H1 (cell line): ENCODE results near the gene HYAL1. TPM values are rescaled to one million over a fixed set of nuclear protein-coding genes. Genes with fewer than 3 reads are reported as not detected.
A peak's percentile ranks its signal among the peaks of the same experiment; 100 is the strongest.

Experiments
- ATF2 ChIP-seq: IDR thresholded peaks from 2 replicates; pipeline ENCODE4 v1.6.1; 2012; ENCODE audit warnings: low read length, inconsistent platforms
- CTCF ChIP-seq, 3 experiments: IDR thresholded peaks; 1 replicate in 2 of 3; 2 replicates in 1 of 3; pipeline versions ENCODE4 v1.5.1 to v1.6.1; 2011; ENCODE audit warnings: low read length in 3 of 3, mild to moderate bottlenecking in 3 of 3, inconsistent platforms in 2 of 3, low read depth in 1 of 3, moderate library complexity in 1 of 3; ENCODE audit not compliant: insufficient read depth in 1 of 3; ENCODE audit errors: control extremely low read depth in 1 of 3
- EP300 ChIP-seq, 2 experiments: IDR thresholded peaks; 1 replicate in 1 of 2; 2 replicates in 1 of 2; pipeline ENCODE4 v1.6.1; 2011 to 2012; ENCODE audit warnings: low read depth in 2 of 2, low read length in 2 of 2, mild to moderate bottlenecking in 2 of 2, borderline replicate concordance in 1 of 2, inconsistent platforms in 1 of 2, moderate library complexity in 1 of 2
- polyA plus RNA-seq, 7 experiments: library from polyadenylated mRNA; depleted of rRNA in 3 of 7; stranded (reverse) in 5 of 7; unstranded in 2 of 7; fragments of >200 nt in 5 of 7; fragments of 200-250 nt in 2 of 7; gene quantifications; 1 replicate in 5 of 7; 2 replicates in 1 of 7; 4 replicates in 1 of 7; pipeline versions ENCODE4 v1.2.1 to v1.2.3, GENCODE V29; 2011 to 2013; ENCODE audit warnings: missing spikeins in 2 of 7, mixed read lengths in 2 of 7
- total RNA-seq: library from RNA; stranded (reverse); fragmentation: NEBNext Ultra II Directional; extraction: Animal tissue kit (Norgen Biotek cat#: 25700); gene quantifications from 2 replicates; pipeline ENCODE4 v1.2.1, GENCODE V29; 2021

Gene HYAL1
- total and polyA plus RNA-seq, 2 of the 8 experiments (the other 6 are each of a cell fraction or from before 2014, with no cell fraction given): 2.0 to 5.4 TPM

GRCh38 chr3:50324351-50325112 is 21.2 kb upstream of the HYAL1 start (continued):
- TF ChIP-seq EP300 (IDR thresholded peaks at IDR 0.05; ENCODE audit: borderline replicate concordance in 1 of 2, low read depth in 2 of 2, low read length in 2 of 2) (no peak), ATF2 (0 out of 2 replicates have a peak, but pooled peaks have one; percentile 30), CTCF (IDR thresholded peaks at IDR 0.05; ENCODE audit: control extremely low read depth in 1 of 3, insufficient read depth in 1 of 3, low read depth in 1 of 3, low read length in 3 of 3) (peak in 2 of 3 experiments; percentile 96; a peak in 3 of 4 replicates)
- TF ChIP-seq, all 59 proteins: peak for 6
